K562 treated with DMSO at 1 percent for 4 hours (cell line): ENCODE measurements around the gene NME4. TPM values are rescaled to one million over a fixed set of nuclear protein-coding genes. Genes with fewer than 3 reads are reported as not detected.

Experiments used
- total RNA-seq: library from RNA; unstranded; fragments of 300-600 nt; gene quantifications from 2 replicates; pipeline ENCODE4 v1.2.3, GENCODE V29; 2022; ENCODE audit not compliant: insufficient read depth

NME4 gene
- total RNA-seq: 226 and 252 TPM in 2 replicates

DNA sequence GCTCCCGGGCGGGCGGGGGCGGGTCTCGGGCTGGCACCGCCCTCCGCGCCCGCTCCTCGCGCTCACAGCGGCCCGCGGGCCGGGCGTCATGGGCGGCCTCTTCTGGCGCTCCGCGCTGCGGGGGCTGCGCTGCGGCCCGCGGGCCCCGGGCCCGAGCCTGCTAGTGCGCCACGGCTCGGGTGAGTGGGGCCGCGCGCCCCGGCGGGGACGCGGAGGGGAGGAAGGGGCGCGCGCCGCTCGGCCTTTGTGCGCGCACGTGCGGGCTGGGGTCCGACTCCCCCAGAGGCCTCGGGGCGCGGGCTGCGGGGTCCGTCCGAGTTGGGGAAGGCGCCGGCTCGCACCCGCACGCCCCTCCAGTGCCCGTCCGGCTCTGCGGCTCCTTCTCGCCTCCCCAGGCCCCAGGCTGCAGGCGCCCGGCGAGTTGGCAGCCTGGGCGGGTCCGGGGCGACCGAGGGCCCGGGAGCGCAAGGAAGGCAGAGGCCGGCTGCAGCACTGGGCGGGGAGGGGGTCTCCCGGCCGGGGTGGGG, at the start of gene NME4:
NME4 (plus strand) TSS at position 65 of the 527 bp plus-strand sequence; CDS start at position 89, 24 bp downstream.

DNA sequence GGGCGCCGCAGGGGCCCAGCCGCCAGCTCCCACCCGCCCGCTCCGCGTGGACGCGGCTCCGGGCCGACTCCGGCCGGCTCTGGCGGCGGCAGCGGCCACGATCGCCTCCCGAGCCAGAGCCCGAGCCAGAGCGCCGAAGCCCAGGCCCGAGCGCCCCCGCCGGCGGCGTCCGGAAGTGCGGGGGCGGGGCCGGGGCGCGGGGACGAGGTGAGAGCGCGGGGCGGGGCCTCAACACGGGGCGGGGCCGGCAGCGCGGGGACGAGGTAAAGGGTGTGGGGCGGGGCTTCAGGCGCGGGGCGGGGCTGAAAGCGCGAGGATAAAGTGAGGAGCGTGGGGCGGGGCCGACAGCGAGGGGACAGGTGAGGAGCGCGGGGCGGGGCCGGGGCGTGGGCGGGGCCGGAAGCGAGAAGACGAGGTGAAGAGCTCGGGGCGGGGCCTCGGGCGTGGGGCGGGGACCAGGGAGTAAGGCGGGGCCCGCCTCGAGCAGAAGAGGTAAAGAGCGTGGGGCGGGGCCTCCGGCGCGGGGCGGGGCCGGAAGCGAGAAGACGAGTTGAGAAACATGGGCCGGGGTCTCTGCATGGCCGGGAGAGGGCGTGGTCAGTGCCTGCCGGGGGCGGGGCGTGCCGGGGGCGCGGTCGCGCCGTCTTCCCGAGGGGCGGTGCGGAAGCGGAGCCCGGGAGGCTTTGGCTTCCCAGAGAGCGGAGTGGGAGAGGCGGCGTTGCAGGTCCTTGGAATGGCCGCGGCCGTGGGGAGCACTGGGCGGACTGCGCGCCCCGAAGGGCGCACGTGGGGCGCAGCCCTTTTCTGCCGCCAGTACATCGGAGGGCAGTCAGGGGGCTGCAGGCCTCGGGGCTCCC, 44.2 kb upstream of the NME4 start, which contains the start of gene AXIN1:
AXIN1 (minus strand) TSS at position 177 of the 857 bp plus-strand sequence. CDS start 5,698 bp downstream, outside the sequence.

DNA sequence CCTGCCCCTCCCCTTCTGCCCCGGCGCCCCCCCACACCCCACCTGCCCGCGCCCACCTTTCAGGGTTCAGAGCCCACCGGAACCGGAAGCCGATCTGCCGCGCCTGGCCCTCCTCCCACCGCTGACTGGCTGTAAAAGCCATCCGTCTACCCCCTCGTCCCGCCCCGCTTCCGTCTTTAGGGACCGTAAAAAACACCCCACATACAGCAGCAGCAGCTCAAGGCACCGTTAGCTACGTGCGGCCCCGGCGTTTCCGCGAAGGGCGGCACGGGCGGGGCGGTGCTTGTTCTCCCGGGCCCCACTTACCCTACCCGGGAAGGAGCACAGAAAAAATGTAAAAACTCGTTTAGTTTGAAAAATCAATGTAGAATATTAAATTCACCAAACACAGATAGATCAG, 26.6 kb upstream of the NME4 start, which contains the start of gene MRPL28:
MRPL28 (minus strand) TSS at position 96 of the 400 bp plus-strand sequence. CDS start 320 bp downstream, outside the sequence.

GRCh38 chr16:381789-382717, 14.9 kb upstream of the NME4 start, which contains the start of gene PGAP6:
TSS of gene PGAP6 (minus strand) at chr16:381978. CDS start at chr16:381821, 157 bp downstream.

DNA sequence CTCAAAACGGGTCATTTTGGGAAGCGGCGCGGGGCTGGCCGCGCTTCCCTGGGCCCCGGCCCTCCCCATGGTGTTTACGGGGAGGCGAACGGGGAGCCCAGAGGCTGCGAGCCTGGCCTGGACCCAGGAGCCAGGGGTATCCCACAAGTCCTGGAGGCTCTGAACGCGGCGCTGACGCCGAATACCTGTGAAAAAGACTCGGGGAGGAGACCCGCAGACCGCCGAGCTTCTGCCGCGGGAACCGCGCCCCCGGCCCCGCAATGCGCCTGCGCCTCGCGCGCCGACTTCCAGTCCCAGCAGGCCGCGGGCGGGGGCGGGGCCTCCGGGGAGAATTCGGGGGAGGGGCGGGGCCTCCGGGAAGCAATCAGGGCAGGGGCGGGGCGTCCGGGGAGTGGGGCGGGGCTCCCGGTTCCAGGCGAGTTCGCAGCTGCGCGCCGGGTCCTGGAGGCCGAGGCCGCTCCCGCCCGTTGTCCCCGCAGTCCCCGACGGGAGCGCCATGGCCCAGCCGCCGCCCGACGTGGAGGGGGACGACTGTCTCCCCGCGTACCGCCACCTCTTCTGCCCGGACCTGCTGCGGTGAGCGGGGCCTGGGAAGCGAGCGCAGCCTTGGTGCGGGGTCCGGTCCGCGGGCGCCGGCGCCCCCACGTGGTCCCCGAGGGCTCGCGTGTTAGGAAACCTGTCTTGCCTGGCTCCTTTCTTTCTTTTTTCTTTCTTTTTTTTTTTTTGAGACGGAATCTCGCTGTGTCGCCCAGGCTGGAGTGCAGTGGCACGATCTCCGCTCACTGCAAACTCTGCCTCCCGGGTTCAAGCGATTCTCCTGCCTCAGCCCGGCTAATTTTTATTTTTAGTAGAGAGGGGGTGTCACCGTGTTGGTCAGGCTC, 4.7 kb downstream of the NME4 start, which contains the start of gene DECR2:
DECR2 (plus strand) TSS at position 418 of the 881 bp plus-strand sequence; CDS start at position 497, 79 bp downstream.

DNA sequence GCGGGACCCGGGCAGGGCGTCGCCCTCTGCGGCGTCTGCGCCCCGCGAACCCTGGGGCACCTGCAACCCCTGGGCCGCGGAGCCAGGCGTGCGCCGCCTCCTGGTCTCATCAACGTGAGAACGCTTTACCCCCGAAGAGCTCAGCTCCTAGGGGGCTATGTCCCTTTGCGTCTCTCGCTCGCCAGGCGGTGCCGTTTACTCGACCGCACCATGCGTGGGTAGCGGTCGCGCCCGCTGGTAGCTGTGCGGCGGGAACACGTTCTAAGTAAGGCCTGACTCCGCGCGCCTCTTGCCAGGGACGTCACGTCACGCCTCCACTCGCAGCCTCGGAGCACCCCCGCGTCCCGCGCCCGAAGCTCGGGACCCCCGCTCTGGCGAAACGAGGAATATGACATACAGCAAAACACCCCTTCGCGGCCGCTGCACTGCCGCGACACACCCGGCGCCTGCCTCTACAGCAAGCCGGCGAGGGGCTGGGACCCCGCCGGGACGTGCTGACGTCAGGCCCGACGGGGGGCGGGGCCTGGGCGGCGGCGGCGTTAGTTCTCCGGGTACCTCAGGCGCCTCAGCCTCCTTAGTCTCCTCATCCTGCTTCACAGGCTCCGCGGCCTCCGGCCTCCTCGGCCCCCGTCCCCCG, 28.2 kb downstream of the NME4 start, which contains the start of gene RAB11FIP3:
RAB11FIP3 (plus strand) TSS at position 568 of the 637 bp plus-strand sequence. CDS start 358 bp downstream, outside the sequence.

Other genes with a start within 250 kb of the NME4 start
- 123 and 148 TPM in 2 replicates for gene HBZ, start 244.6 kb upstream of the NME4 start, total RNA-seq
- gene HBM, start 231.2 kb upstream of the NME4 start, total RNA-seq: not detected in 2 replicates
- 142 and 148 TPM in 2 replicates for gene HBA2, start 224.3 kb upstream of the NME4 start, total RNA-seq
- gene HBA1, start 220.5 kb upstream of the NME4 start, total RNA-seq: 686 and 796 TPM in 2 replicates
- gene HBQ1, start 216.7 kb upstream of the NME4 start, total RNA-seq: 73.8 and 75.2 TPM in 2 replicates
- 28.5 and 37.4 TPM in 2 replicates for gene LUC7L, start 167.8 kb upstream of the NME4 start, total RNA-seq
- gene FAM234A, start 162.4 kb upstream of the NME4 start, total RNA-seq: 74.0 and 87.1 TPM in 2 replicates
- not detected in 2 replicates for gene RGS11, start 121.3 kb upstream of the NME4 start, total RNA-seq
- not detected in 2 replicates for gene ARHGDIG, start 116.6 kb upstream of the NME4 start, total RNA-seq
- gene PDIA2, start 114.0 kb upstream of the NME4 start, total RNA-seq: not detected in 2 replicates
- gene AXIN1, start 44.5 kb upstream of the NME4 start, total RNA-seq: 34.9 and 37.3 TPM in 2 replicates
- 104 and 108 TPM in 2 replicates for gene MRPL28, start 26.7 kb upstream of the NME4 start, total RNA-seq
- gene PGAP6, start 15.2 kb upstream of the NME4 start, total RNA-seq: 102 and 116 TPM in 2 replicates
- 33.8 and 38.1 TPM in 2 replicates for gene DECR2, start 4.7 kb downstream of the NME4 start, total RNA-seq
- 10.8 and 10.9 TPM in 2 replicates for gene RAB11FIP3, start 28.4 kb downstream of the NME4 start, total RNA-seq
- 55.1 and 67.7 TPM in 2 replicates for gene CAPN15, start 130.5 kb downstream of the NME4 start, total RNA-seq
- gene PRR35, start 163.2 kb downstream of the NME4 start, total RNA-seq: not detected in 2 replicates
- gene NHLRC4, start 169.8 kb downstream of the NME4 start, total RNA-seq: 4.3 and 5.8 TPM in 2 replicates
- 36.7 and 38.3 TPM in 2 replicates for gene PIGQ, start 172.8 kb downstream of the NME4 start, total RNA-seq
- 25.1 and 27.0 TPM in 2 replicates for gene RAB40C, start 192.9 kb downstream of the NME4 start, total RNA-seq
- gene WFIKKN1, start 233.8 kb downstream of the NME4 start, total RNA-seq: 8.4 and 9.7 TPM in 2 replicates
- 176 and 186 TPM in 2 replicates for gene METTL26, start 239.1 kb downstream of the NME4 start, total RNA-seq
- gene MCRIP2, start 244.6 kb downstream of the NME4 start, total RNA-seq: 83.7 and 110 TPM in 2 replicates